ENCODE measurements around the gene MCC.

Gene MCC

GRCh38 chr5:113164021-113164420 is 324.2 kb downstream of the MCC start:
- no peak for TF ChIP-seq CTCF (IDR thresholded peaks at IDR 0.05; ENCODE audit: insufficient read depth, low read length, poor library complexity, severe bottlenecking)
- no peak for DNase-seq (ENCODE audit: extremely low read depth, insufficient read length)
- no peak overlapping the region for H3K4me3 ChIP-seq (replicated peaks; ENCODE audit: low read depth, low read length)
- no peaks in the 10 kb centered on the region for H3K36me3 ChIP-seq (ENCODE audit: control insufficient read depth, insufficient read depth, low read length)
- no peaks in the 10 kb centered on the region; the same call in 1 of the 2 replicates for H3K27me3 ChIP-seq (replicated peaks; ENCODE audit: control insufficient read depth, insufficient read depth, low read length)

- no peak for DNase-seq (ENCODE audit: extremely low read depth, insufficient read length)
- no peak overlapping the region for H3K4me3 ChIP-seq (replicated peaks; ENCODE audit: low read depth, low read length)
- H3K36me3 ChIP-seq (ENCODE audit: control insufficient read depth, insufficient read depth, low read length), result no peaks in the 10 kb centered on the region
- TF ChIP-seq CTCF (IDR thresholded peaks at IDR 0.05; ENCODE audit: insufficient read depth, low read length, poor library complexity, severe bottlenecking), result no peak
- H3K27me3 ChIP-seq (replicated peaks; ENCODE audit: control insufficient read depth, insufficient read depth, low read length), result no peaks in the 10 kb centered on the region; the same call in 1 of the 2 replicates
Measured at GRCh38 chr5:113163328-113163727, 324.9 kb downstream of the MCC start.

GRCh38 chr5:113162770-113163169 is 325.5 kb downstream of the MCC start:
- no peaks in the 10 kb centered on the region for H3K36me3 ChIP-seq (ENCODE audit: control insufficient read depth, insufficient read depth, low read length)
- no peak for DNase-seq (ENCODE audit: extremely low read depth, insufficient read length)
- no peak for TF ChIP-seq CTCF (IDR thresholded peaks at IDR 0.05; ENCODE audit: insufficient read depth, low read length, poor library complexity, severe bottlenecking)
- no peaks in the 10 kb centered on the region; the same call in 1 of the 2 replicates for H3K27me3 ChIP-seq (replicated peaks; ENCODE audit: control insufficient read depth, insufficient read depth, low read length)
- H3K4me3 ChIP-seq (replicated peaks; ENCODE audit: low read depth, low read length), result no peak overlapping the region

- no peaks in the 10 kb centered on the region for H3K36me3 ChIP-seq (ENCODE audit: control insufficient read depth, insufficient read depth, low read length)
- TF ChIP-seq CTCF (IDR thresholded peaks at IDR 0.05; ENCODE audit: insufficient read depth, low read length, poor library complexity, severe bottlenecking), result no peak
Measured at GRCh38 chr5:113162208-113162607, 326.0 kb downstream of the MCC start.

GRCh38 chr5:113161806-113162205 is 326.4 kb downstream of the MCC start:
- DNase-seq (ENCODE audit: extremely low read depth, insufficient read length), result no peak
- no peak for TF ChIP-seq CTCF (IDR thresholded peaks at IDR 0.05; ENCODE audit: insufficient read depth, low read length, poor library complexity, severe bottlenecking)
- H3K36me3 ChIP-seq (ENCODE audit: control insufficient read depth, insufficient read depth, low read length), result no peaks in the 10 kb centered on the region

More at GRCh38 chr5:113162208-113162607, 326.0 kb downstream of the MCC start:
- Histone ChIP-seq H3K27me3 (replicated peaks; ENCODE audit: control insufficient read depth, insufficient read depth, low read length) (no peaks in the 10 kb centered on the region; the same call in 1 of the 2 replicates), H3K4me3 (replicated peaks; ENCODE audit: low read depth, low read length) (no peak overlapping the region)
- no peak for DNase-seq (ENCODE audit: extremely low read depth, insufficient read length)

GRCh38 chr5:113157886-113158285 is 330.4 kb downstream of the MCC start:
- no peak for TF ChIP-seq CTCF (IDR thresholded peaks at IDR 0.05; ENCODE audit: insufficient read depth, low read length, poor library complexity, severe bottlenecking)
- DNase-seq (ENCODE audit: extremely low read depth, insufficient read length), result no peak
- Histone ChIP-seq H3K36me3 (ENCODE audit: control insufficient read depth, insufficient read depth, low read length) (no peaks in the 10 kb centered on the region), H3K4me3 (replicated peaks; ENCODE audit: low read depth, low read length) (no peak overlapping the region), H3K27me3 (replicated peaks; ENCODE audit: control insufficient read depth, insufficient read depth, low read length) (peaks cover 1% of the 10 kb centered on the region; the same call in 1 of the 2 replicates)

More at GRCh38 chr5:113161806-113162205, 326.4 kb downstream of the MCC start:
- Histone ChIP-seq H3K4me3 (replicated peaks; ENCODE audit: low read depth, low read length) (no peak overlapping the region), H3K27me3 (replicated peaks; ENCODE audit: control insufficient read depth, insufficient read depth, low read length) (no peaks in the 10 kb centered on the region; the same call in 1 of the 2 replicates)

Data from GM06990 (cell line).